ENCODE results near the gene ZNF335. TPM values are rescaled to one million over a fixed set of nuclear protein-coding genes. Genes with fewer than 3 reads are reported as not detected.

Gene ZNF335
- total RNA-seq, 6 donors from 2014 or later = 17.4 to 41.9 (median 23.0) TPM

GRCh38 chr20:45945678-45946148 lies 26.3 kb downstream of the ZNF335 start:
- Histone ChIP-seq H3K36me3 (peaks cover 57 to 100% (median 96%) of the 10 kb centered on the region in 4 donors), H3K4me3 (no peak overlapping the region), H3K9me3 (no peaks in the 10 kb centered on the region), H3K27me3 (no peaks in the 10 kb centered on the region), H3K27ac (peak overlapping the region in 2 of 4 donors; percentile 54 to 71), H3K4me1 (peaks cover 0 to 14% (median 7%) of the 10 kb centered on the region in 4 donors)
- TF ChIP-seq POLR2A (IDR thresholded peaks at IDR 0.05) (no peak), EP300 (IDR thresholded peaks at IDR 0.05) (no peak), POLR2AphosphoS5 (IDR thresholded peaks at IDR 0.05) (no peak), CTCF (IDR thresholded peaks at IDR 0.05) (no peak)
- DNase-seq (no peak), ATAC-seq (ENCODE audit: low FRiP score in 2 of 2) (peak; percentile 2 to 12)
- WGBS, 2 donors = 83 to 84% methylated on average over 10 to 12 of the region's 13 CpGs

GRCh38 chr20:45944965-45945677 lies 26.9 kb downstream of the ZNF335 start:
- Histone ChIP-seq H3K36me3 (peaks cover 62 to 100% (median 96%) of the 10 kb centered on the region in 4 donors), H3K4me3 (no peak overlapping the region), H3K4me1 (peaks cover 0 to 14% (median 7%) of the 10 kb centered on the region in 4 donors), H3K27ac (peak overlapping the region in 2 of 4 donors; percentile 54 to 71), H3K9me3 (no peaks in the 10 kb centered on the region), H3K27me3 (no peaks in the 10 kb centered on the region)
- no peak for ATAC-seq (ENCODE audit: low FRiP score in 2 of 2)
- no peak for TF ChIP-seq POLR2A (IDR thresholded peaks at IDR 0.05)
- TF ChIP-seq POLR2AphosphoS5 (IDR thresholded peaks at IDR 0.05) = no peak
- TF ChIP-seq CTCF (IDR thresholded peaks at IDR 0.05) = no peak
- no peak for TF ChIP-seq EP300 (IDR thresholded peaks at IDR 0.05)
- 88 to 90% methylated on average over 14 to 19 of the region's 19 CpGs for WGBS, 2 donors
- DNase-seq = no peak

- Histone ChIP-seq H3K36me3 (peaks cover 63 to 100% (median 96%) of the 10 kb centered on the region in 4 donors), H3K9me3 (no peaks in the 10 kb centered on the region), H3K4me1 (peaks cover 0 to 14% (median 7%) of the 10 kb centered on the region in 4 donors), H3K27me3 (no peaks in the 10 kb centered on the region), H3K27ac (peak overlapping the region in 1 of 4 donors; percentile 50), H3K4me3 (no peak overlapping the region)
- no peak for DNase-seq
- ATAC-seq (ENCODE audit: low FRiP score in 2 of 2) = no peak
- TF ChIP-seq EP300 (IDR thresholded peaks at IDR 0.05) (no peak), POLR2AphosphoS5 (IDR thresholded peaks at IDR 0.05) (no peak), CTCF (IDR thresholded peaks at IDR 0.05) (no peak), POLR2A (IDR thresholded peaks at IDR 0.05) (no peak)
- 82 to 87% methylated on average over 14 to 15 of the region's 15 CpGs for WGBS, 2 donors
Measured at GRCh38 chr20:45944151-45944964, 27.6 kb downstream of the ZNF335 start.

GRCh38 chr20:45943613-45944012 lies 28.4 kb downstream of the ZNF335 start:
- WGBS, 2 donors = 91 to 97% methylated on average over 6 of the region's 6 CpGs
- ATAC-seq (ENCODE audit: low FRiP score in 2 of 2) = no peak
- Histone ChIP-seq H3K27ac (peak overlapping the region in 1 of 4 donors; percentile 3), H3K4me1 (peaks cover 0 to 14% (median 7%) of the 10 kb centered on the region in 4 donors), H3K27me3 (no peaks in the 10 kb centered on the region), H3K36me3 (peaks cover 66 to 100% (median 96%) of the 10 kb centered on the region in 4 donors), H3K9me3 (no peaks in the 10 kb centered on the region), H3K4me3 (no peak overlapping the region)
- TF ChIP-seq POLR2AphosphoS5 (IDR thresholded peaks at IDR 0.05) = no peak
- DNase-seq = no peak

GRCh38 chr20:45940469-45940868 lies 31.5 kb downstream of the ZNF335 start:
- no peak for TF ChIP-seq CTCF (IDR thresholded peaks at IDR 0.05)
- no peak for TF ChIP-seq EP300 (IDR thresholded peaks at IDR 0.05)
- TF ChIP-seq POLR2AphosphoS5 (IDR thresholded peaks at IDR 0.05) = no peak
- no peak for TF ChIP-seq POLR2A (IDR thresholded peaks at IDR 0.05)
- DNase-seq = no peak
- Histone ChIP-seq H3K36me3 (peaks cover 58 to 88% (median 83%) of the 10 kb centered on the region in 4 donors), H3K4me3 (no peak overlapping the region), H3K9me3 (no peaks in the 10 kb centered on the region), H3K27ac (no peak overlapping the region), H3K4me1 (peaks cover 9 to 19% (median 15%) of the 10 kb centered on the region in 4 donors), H3K27me3 (no peaks in the 10 kb centered on the region)
- WGBS, 2 donors = 96 to 98% methylated on average over 5 to 13 of the region's 13 CpGs
- no peak for ATAC-seq (ENCODE audit: low FRiP score in 2 of 2)
